Endometrial microvascular endothelial cells (primary cell): Measurements from ENCODE around the gene SKAP2. TPM values are rescaled to one million over a fixed set of nuclear protein-coding genes. Genes with fewer than 3 reads are reported as not detected.

Experiments
- in situ Hi-C: cut with HindIII; loops from 2 replicates; pipeline ENCODE4 v1.10.0; 2017; ENCODE audit warnings: low sequenced_read_pairs, low pct_unique_long_range_greater_than_20kb; ENCODE audit errors: inconsistent ontology term
- total RNA-seq: library from RNA; depleted of rRNA; stranded (reverse); fragments of >200 nt; gene quantifications from one replicate; pipeline ENCODE4 v1.2.3, GENCODE V29; 2015; ENCODE audit errors: inconsistent ontology term

SKAP2 gene
- total RNA-seq, 1 donor from 2014 or later: 21.0 TPM

- in situ Hi-C loops: no loop called here
Measured at GRCh38 chr7:26784118-26784517, 80.3 kb downstream of the SKAP2 start.

- in situ Hi-C loops: no loop called here
Measured at GRCh38 chr7:26782501-26782900, 81.9 kb downstream of the SKAP2 start.

- in situ Hi-C loops: no loop called here
Measured at GRCh38 chr7:26779978-26780595, 84.3 kb downstream of the SKAP2 start.

- in situ Hi-C loops: no loop called here
Measured at GRCh38 chr7:26777385-26777784, 87.0 kb downstream of the SKAP2 start.

- in situ Hi-C loops: no loop called here
Measured at GRCh38 chr7:26760501-26760900, 103.9 kb downstream of the SKAP2 start.

DNA sequence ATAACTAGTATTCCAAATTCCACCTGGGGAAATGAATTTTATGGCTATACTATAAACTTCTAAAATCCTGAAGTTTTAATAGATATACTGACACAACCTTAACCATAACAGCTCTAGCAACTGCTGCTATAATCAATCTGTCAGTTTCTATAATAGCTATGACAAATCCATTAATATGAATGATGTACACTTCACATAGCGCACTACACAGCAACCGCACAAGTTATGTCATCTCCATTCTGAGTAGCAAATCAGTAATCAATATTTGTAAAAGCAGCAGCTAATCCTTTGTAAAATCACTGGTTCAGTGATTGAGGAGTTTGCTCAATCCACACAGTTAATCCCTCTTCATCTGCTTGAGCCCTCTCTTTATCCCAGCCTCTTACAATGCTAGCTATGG is 105.3 kb downstream of the SKAP2 start:
- in situ Hi-C loops: no loop called here

DNA sequence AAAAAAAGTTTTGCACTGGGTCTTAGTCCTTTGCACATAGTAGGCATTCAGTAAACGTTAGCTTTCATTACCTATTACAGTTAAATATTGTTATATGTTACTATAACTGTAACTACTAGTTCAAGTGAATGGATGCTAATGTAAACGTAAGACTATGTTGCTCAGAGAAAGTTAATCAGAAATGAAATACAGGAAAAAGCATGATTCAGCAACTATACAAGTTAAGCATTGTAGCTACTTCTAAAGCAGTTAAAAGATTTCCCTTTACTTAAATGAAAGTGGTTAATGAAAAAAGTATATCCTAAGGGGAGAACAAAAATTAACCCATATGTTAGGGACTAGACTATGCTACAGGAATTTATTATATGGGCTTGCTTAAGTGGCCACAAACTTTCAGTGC is 121.2 kb downstream of the SKAP2 start:
- in situ Hi-C loops: no loop called here

DNA sequence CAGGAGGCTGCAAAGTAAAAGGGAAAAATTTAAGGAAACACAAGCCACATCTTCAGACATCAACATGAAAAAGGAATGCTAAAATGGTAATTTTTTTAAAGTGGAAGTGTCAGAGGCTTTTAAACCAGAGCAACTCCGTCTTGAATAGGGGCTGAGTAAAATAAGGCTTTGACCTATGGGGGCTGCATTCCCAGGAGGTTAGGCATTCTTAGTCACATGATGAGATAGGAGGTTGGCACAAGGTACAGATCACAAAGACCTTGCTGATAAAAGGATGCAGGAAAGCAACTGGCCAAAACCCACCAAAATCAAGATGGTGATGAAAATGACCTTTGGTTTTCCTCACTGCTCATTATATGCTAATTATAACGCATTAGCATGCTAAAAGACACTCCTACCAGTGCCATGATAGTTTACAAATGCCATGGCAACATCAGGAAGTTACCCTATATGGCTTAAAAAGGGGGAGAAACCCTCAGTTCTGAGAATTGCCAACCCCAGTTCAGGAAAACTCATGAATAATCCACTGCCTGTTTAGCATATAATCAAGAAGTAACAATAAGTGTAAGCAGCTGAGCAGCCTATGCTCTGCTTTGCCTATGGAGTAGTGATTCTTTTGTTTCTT is 128.3 kb downstream of the SKAP2 start:
- in situ Hi-C loops: no loop called here

DNA sequence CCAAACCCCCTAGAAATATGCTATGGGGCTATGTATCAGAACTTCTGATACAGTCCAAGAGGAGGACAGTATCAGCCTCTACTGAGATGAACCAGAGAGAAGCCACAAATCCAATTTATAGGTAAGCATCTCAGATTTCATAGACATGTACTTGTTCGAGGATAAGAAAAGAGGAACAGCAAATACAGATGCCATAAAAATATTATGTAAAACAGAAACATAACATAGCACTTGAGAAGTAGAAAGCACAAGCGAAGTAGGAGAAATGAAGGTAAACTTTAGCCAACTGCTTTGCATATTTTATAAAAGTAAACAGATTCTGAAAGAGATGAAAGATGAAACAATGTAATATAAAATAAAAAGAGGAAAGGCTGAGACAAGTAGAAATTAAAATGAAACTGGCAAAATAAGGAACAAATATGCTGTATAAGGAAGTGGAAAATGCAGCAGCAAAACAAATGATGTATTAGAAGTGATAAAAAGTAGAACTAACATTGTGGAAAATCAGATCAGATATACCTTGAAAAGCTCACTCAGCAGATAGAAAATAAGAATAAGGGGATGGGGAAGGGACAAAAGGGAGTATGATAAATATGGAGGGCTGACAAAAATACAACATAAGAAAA is 135.1 kb downstream of the SKAP2 start:
- in situ Hi-C loops: no loop called here

GRCh38 chr7:26726051-26726450 is 138.3 kb downstream of the SKAP2 start:
- in situ Hi-C loops: no loop called here

DNA sequence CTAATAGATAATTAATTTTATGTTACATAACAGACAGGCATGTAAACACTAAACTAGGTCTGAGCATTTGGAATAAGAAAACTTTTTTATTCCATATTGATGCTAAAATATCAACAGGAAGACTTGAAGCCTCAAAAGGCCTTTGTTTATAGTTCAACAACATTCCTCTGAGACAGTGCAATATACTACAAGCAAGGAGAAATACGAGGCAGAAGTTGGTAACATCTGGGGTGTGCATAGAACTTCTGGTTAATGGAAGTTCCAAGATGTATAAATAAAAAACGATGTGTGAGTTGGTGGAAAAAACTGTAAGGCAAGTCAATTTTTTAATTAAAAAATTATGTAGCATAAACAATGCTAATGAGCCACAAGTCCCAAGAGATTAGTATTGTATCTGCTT is 139.6 kb downstream of the SKAP2 start:
- in situ Hi-C loops: no loop called here

GRCh38 chr7:26723129-26723528 is 141.3 kb downstream of the SKAP2 start:
- in situ Hi-C loops: no loop called here

GRCh38 chr7:26721450-26721849 is 142.9 kb downstream of the SKAP2 start:
- in situ Hi-C loops: no loop called here

DNA sequence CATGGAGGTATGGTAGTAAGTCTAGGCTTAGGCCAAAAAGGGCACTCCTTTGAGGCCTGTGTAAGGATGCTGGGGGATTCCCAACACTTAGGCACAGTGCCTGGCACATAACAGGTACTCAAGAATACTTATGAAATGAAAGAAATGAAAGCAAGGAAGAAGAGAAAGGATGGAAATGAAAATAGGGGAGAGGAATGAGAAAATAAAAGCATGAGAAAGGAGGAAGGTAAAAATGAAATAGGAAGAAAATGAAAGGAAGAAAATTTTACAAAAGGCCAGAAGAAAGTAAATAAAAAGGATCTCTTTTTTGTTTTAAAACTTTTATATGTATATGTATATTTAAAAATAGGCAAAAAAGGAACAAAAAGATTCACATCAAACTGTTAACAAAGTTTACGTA is 146.3 kb downstream of the SKAP2 start:
- in situ Hi-C loops: no loop called here

- in situ Hi-C loops: no loop called here
Measured at GRCh38 chr7:26714438-26714837, 150.0 kb downstream of the SKAP2 start.

GRCh38 chr7:26714006-26714405 is 150.4 kb downstream of the SKAP2 start:
- in situ Hi-C loops: no loop called here

GRCh38 chr7:26709210-26709990 is 155.0 kb downstream of the SKAP2 start:
- in situ Hi-C loops: no loop called here

DNA sequence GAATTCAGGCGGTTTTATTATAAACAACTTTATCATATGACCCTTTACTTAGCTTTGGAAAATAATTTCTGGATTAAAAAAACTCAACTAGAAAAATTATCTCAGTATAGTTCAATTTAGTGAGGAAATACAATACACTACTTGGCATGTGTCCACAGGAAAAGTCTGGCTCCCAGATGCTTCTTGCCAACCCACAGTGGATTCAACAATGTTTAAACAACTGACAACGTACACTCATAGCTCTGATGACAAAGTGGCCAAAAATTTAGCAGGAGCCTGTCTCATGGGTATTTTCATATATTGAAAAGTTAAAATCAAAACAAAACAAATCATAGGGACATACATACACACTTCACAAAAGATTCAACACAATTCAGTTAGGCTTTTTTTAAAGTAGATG is 158.8 kb downstream of the SKAP2 start:
- in situ Hi-C loops: no loop called here

- in situ Hi-C loops: no loop called here
Measured at GRCh38 chr7:26704786-26705185, 159.6 kb downstream of the SKAP2 start.

- in situ Hi-C loops: no loop called here
Measured at GRCh38 chr7:26704036-26704435, 160.4 kb downstream of the SKAP2 start.
